Stimulated activated CD8-positive, alpha-beta memory T cell treated with anti-CD3 and anti-CD28 coated beads, Interleukin-4, amount 100 ng/mL, for 24 hours (primary cell): ENCODE measurements around the gene IL7R.
"Not testable (repeated sequence)": the region's sequence is repeated elsewhere in the genome, so short reads cannot be mapped to it uniquely, and the experiment has no call there.

Experiments used
- DNase-seq: peaks from one replicate; pipeline ENCODE4 v3.0.0-alpha.2; 2020; ENCODE audit warnings: low read depth

Gene IL7R

DNA sequence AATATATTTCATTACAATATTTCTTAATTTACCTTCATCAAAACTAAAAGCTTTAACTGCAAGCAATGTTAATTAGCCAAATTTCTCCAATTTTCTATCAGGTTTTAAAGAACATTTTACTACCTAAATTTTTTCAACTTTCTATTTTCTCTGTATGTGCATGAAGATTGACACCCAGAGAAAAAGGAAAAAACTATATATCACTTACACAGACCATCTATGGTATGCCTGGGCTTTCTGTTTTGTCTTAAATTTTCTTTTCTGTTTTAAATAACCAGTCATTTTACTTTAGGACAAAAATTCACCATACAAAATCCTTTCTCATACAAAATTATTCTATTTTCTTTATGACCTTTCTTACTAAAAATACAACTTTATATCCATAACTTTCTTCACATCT is 13.8 kb upstream of the IL7R start:
- no peak for DNase-seq

DNA sequence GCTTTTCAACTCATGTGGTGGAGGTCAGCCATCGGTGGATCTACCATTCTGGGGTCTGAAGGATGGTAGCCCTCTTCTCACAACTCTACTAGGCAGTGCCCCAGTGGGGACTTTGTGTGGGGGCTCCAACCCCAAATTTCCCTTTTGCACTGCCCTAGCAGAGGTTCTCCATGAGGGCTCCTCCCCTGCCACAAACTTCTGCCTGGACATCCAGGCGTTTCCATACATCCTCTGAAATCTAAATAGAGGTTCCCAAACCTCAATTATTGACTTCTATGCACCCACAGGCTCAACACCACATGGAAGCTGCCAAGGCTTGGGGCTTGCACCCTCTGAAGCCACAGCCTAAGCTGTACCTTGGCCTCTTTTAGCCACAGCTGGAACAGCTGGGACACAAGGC is 11.2 kb upstream of the IL7R start:
- not testable (repeated sequence) for DNase-seq

- no peak for DNase-seq
These were observed 9.2 kb upstream of the IL7R start for GRCh38 chr5:35847491-35847890.

DNA sequence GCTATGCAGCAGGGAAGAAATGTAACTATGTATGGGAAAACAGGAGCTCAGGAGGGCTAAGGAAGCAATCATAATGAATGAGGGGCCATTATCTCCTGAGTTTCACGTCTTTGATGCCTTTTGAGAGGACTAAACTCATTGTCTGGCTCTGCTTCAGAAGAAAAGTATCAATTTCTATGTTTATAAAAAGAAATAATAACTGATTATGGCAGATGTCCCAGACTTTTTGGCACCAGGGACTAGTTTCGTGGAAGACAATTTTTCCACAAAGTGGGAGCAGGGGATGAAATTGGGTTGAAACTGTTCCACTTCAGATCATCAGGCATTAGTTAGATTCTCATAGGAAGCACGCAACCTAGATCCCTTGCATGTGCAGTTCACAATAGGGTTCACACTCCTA is 8.7 kb upstream of the IL7R start:
- no peak for DNase-seq

DNA sequence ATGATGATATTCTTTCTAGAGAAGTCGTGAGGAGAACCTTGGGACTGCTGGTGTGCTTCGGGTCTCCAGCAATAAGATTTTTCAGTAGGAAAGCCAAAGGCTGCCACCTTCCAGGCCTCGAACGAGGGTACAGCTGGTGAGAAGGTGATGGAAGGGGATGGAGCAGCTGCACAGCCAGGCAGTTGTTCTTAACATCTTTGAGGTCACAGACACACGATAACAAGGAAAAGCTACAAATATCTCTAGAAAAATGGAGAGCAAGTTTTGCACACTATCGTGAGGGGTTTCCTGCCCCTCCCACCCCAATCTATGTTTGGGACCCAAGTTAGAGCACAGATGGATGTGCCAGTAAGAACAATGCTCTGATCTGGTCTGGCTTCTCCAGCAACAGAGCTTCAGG is 6.8 kb upstream of the IL7R start:
- DNase-seq, result no peak

GRCh38 chr5:35850967-35851680 is 5.6 kb upstream of the IL7R start:
- DNase-seq, result no peak

DNA sequence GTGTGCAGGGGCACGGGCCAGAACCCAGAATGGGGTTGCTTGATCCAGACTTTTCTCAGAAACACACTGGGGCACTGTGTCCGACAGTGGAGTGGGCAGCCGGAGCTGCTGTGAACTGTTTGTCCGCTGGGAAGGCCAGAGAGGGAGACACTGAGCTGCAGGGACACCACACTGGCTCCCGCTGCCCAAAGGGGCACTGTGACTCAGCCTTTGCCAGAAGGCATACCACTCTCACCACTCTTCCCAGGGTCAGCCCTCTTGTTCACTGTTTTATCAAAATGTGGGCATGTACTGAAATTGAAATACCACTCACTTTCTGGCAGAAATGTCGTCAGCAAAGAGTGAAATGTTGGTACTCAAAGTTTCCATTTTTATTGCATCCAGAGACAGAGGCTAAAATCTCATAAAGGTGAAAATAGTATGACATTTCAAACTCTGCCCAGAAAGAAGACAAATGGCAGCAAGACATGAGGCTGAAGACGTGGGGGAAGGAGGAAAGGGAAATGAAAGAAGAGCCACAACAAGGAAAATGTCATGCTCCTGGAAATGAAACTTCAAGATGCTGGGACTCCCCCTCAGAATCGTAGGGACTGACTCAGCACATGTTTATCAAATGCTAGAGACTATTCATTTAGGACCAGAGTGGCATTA is 4.5 kb upstream of the IL7R start:
- no peak for DNase-seq

DNA sequence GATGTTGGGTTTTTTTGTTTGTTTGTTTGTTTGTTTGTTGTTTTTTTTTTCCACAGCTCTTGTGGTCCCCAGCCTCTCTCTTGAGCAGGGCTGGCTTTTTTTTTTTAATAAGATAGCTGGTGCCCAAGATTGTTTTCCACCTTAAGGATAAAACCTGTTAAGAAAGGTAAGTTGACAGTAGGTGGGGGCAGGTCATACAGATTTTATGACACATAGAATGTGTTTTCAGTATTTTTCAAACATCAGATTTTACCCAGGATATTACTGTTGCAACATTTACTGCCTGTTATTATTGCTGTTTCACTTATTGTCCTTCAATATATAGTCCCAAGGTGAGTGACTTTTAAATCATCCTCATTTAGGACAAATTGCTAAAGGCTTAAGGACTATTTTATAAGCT is 3.9 kb upstream of the IL7R start:
- no peak for DNase-seq

DNA sequence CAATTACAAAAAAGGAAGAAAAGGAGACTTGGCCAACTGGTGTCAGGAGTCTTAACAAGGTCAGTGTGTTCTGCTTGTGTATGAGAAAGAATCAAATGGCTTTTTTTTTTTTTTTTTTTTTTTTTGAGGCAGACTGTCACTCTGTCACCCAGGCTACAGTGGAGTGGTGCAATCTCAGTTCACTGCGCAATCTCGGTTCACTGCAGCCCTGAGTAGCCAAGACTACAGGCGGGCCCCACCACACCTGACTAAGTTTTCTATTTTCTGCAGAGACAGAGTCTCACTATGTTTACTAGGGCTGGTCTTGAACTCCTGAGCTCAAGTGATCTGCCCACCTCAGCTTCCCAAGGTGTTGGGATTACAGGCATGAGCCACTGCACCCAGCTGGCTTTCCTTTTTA is 3.1 kb upstream of the IL7R start:
- DNase-seq, result no peak

GRCh38 chr5:35854248-35854647 is 2.4 kb upstream of the IL7R start:
- no peak for DNase-seq

GRCh38 chr5:35855187-35855586 is 1.5 kb upstream of the IL7R start:
- no peak for DNase-seq

DNA sequence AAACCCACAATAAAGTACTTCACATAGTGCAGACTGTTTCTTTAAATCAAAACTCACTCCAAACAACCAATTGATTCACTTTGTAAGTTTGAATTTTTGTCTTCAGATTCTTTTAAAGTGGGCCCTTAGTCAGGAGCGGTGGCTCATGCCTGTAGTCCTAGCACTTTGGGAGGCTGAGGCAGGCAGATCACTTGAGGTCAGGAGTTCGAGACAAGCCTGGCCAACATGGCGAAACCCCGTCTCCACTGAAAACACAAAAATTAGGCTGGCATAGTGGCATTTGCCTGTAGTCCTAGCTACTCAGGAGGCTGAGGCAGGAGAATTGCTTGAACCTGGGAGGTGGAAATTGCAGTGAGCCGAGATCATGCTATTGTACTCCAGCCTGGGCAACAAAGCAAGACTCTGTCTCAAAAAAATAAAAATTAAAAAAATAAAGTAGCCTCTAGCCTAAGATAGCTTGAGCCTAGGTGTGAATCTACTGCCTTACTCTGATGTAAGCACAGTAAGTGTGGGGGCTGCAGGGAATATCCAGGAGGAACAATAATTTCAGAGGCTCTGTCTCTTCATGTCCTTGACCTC is 416 bp upstream of the IL7R start:
- not testable (repeated sequence) for DNase-seq

DNA sequence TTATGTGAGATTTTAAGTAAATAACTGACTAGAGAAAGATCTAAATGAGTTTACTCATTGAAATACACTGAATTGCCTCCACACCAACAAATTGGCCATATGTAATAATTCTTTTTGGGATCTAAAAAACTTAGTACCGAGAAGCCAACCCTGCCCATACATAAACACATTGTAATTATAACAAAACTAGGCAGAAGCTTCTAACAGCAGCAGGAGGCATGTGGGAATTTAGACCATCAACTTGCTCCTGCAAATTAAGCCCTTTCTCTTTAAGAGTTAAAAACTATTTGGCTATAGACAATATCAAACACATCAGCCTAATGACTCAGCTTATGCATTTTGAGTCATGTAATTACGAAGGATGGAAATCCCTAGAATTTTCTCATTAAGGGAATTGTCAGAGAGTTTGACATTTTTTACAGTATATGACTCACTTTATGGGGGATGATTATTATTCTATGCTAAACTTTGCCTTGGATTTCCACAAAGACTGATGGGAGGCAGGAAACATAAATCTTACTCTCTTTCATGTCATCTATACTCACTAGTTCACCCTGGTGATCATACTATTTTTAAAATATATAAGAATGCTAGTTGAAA is 1.0 kb downstream of the IL7R start:
- no peak for DNase-seq

GRCh38 chr5:35859101-35859661 is 2.5 kb downstream of the IL7R start:
- DNase-seq, result no peak

DNA sequence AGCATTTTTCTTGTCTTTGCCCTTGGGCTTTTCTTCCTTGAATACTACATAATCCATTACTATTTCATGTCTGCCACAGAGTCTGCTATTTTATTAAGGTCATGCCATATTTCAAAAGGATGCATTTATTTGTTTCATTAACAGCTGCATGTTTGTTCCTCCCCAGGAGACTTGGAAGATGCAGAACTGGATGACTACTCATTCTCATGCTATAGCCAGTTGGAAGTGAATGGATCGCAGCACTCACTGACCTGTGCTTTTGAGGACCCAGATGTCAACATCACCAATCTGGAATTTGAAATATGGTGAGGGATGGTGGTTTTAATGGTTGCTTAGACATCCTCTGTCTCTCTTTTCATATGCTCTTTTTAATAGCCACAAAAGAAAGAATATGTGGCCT is 4.0 kb downstream of the IL7R start:
- no peak for DNase-seq

DNA sequence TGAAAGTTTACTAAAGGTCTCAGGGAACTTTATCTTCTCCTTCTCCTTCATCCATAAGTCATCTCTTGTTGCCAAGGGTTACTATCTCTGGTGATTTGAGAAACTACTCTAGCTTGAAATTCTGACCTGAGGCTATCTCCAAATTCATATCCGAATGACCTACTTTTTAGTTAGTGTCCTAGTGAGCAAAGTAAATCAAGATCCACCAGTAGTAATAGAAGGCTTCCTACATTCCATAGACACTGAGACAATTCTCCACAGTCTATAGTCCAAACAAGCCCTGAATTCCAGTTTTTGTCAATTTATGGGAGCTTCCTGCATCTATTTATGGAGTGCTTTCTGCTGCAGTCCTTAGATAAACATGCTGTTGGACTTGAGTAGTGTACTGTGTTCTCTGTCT is 5.0 kb downstream of the IL7R start:
- no peak for DNase-seq

GRCh38 chr5:35862126-35862525 is 5.4 kb downstream of the IL7R start:
- no peak for DNase-seq

DNA sequence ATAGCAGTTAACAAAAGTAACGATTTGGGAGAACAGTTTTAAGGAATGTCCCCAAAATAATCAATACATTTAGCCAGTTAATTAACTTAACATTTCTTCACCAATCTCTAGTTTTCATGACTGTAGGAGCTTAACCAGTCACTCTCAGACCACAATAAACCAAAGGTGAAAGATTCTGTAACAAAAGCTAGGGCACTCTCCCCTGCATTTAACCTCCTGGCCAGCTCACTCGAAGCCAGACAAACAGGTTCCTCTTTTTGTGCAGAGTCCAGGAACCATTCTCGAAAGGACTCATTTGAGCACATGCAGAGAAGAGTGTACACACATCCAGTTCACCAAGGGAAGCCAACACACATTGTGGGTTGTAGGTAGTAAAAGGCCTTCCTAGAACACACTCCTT is 6.5 kb downstream of the IL7R start:
- no peak for DNase-seq

GRCh38 chr5:35867998-35868397 is 11.3 kb downstream of the IL7R start:
- DNase-seq, result no peak

GRCh38 chr5:35869685-35870277 is 13.1 kb downstream of the IL7R start:
- no peak for DNase-seq

GRCh38 chr5:35870605-35871004 is 13.9 kb downstream of the IL7R start:
- no peak for DNase-seq

DNA sequence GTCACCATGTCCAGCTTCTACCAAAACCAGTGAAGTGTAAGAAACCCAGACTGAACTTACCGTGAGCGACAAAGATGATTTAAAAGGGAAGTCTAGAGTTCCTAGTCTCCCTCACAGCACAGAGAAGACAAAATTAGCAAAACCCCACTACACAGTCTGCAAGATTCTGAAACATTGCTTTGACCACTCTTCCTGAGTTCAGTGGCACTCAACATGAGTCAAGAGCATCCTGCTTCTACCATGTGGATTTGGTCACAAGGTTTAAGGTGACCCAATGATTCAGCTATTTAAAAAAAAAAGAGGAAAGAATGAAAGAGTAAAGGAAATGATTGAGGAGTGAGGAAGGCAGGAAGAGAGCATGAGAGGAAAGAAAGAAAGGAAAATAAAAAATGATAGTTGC is 19.8 kb downstream of the IL7R start:
- DNase-seq, result no peak

GRCh38 chr5:35876922-35877321 is 20.2 kb downstream of the IL7R start:
- DNase-seq, result no peak
